ENCODE measurements around the gene NFYC. TPM values are rescaled to one million over a fixed set of nuclear protein-coding genes. Genes with fewer than 3 reads are reported as not detected.

Gene NFYC
- total and polyA plus RNA-seq, 8 donors: 23.3 to 76.4 (median 40.9) TPM

- TF ChIP-seq CTCF (IDR thresholded peaks at IDR 0.05) (no peak), EP300 (IDR thresholded peaks at IDR 0.05) (no peak), POLR2AphosphoS5 (IDR thresholded peaks at IDR 0.05) (no peak), POLR2A (IDR thresholded peaks at IDR 0.05) (no peak)
- H3K36me3 ChIP-seq: no peaks in the 10 kb centered on the region
- intact Hi-C loops (cut with DNase I; ENCODE audit: low total_unique reads): no loop called here
- WGBS, 5 donors: 83 to 96% (median 89%) methylated on average over 6 to 7 of the region's 7 CpGs
- no peaks in the 10 kb centered on the region for H3K9me3 ChIP-seq
- peak overlapping the region in 4 of 5 donors; percentile 58 to 87 (median 72) for H3K27ac ChIP-seq
- H3K4me3 ChIP-seq: peak overlapping the region in 2 of 4 donors; percentile 52 to 56
- H3K4me1 ChIP-seq: peaks cover 17 to 76% (median 40%) of the 10 kb centered on the region in 4 donors
- DNase-seq: no peak
- peaks cover 0 to 30% (median 7%) of the 10 kb centered on the region in 3 donors for H3K27me3 ChIP-seq
Measured at GRCh38 chr1:40785446-40785845, 93.9 kb downstream of the NFYC start.

- H3K4me3 ChIP-seq: no peak overlapping the region
- peaks cover 0 to 30% (median 7%) of the 10 kb centered on the region in 3 donors for H3K27me3 ChIP-seq
- peaks cover 17 to 77% (median 40%) of the 10 kb centered on the region in 4 donors for H3K4me1 ChIP-seq
Measured at GRCh38 chr1:40786171-40786994, 94.9 kb downstream of the NFYC start.

GRCh38 chr1:40786995-40787705 is 95.6 kb downstream of the NFYC start:
- WGBS, 5 donors: 86 to 96% (median 89%) methylated on average over 7 to 9 of the region's 9 CpGs
- Histone ChIP-seq H3K9me3 (no peaks in the 10 kb centered on the region), H3K27me3 (peaks cover 0 to 28% (median 7%) of the 10 kb centered on the region in 3 donors), H3K27ac (peak overlapping the region in 2 of 5 donors; percentile 24 to 38), H3K4me3 (no peak overlapping the region), H3K36me3 (no peaks in the 10 kb centered on the region), H3K4me1 (peaks cover 16 to 74% (median 38%) of the 10 kb centered on the region in 4 donors)
- DNase-seq: no peak
- TF ChIP-seq CTCF (IDR thresholded peaks at IDR 0.05) (no peak), POLR2AphosphoS5 (IDR thresholded peaks at IDR 0.05) (no peak), POLR2A (IDR thresholded peaks at IDR 0.05) (no peak), EP300 (IDR thresholded peaks at IDR 0.05) (no peak)
- intact Hi-C loops (cut with DNase I; ENCODE audit: low total_unique reads): no loop called here

More at GRCh38 chr1:40786171-40786994, 94.9 kb downstream of the NFYC start:
- DNase-seq: no peak
- TF ChIP-seq CTCF (IDR thresholded peaks at IDR 0.05) (no peak), POLR2AphosphoS5 (IDR thresholded peaks at IDR 0.05) (no peak), POLR2A (IDR thresholded peaks at IDR 0.05) (no peak), EP300 (IDR thresholded peaks at IDR 0.05) (no peak)
- 54 to 77% (median 68%) methylated on average over 8 to 9 of the region's 9 CpGs for WGBS, 5 donors
- intact Hi-C loops (cut with DNase I; ENCODE audit: low total_unique reads): no loop called here
- no peaks in the 10 kb centered on the region for H3K9me3 ChIP-seq
- H3K36me3 ChIP-seq: no peaks in the 10 kb centered on the region
- H3K27ac ChIP-seq: peak overlapping the region in 2 of 5 donors; percentile 77 to 87

- no peak for DNase-seq
- Histone ChIP-seq H3K4me3 (no peak overlapping the region), H3K27me3 (peaks cover 0 to 20% (median 7%) of the 10 kb centered on the region in 3 donors), H3K36me3 (no peaks in the 10 kb centered on the region), H3K27ac (peak overlapping the region in 2 of 5 donors; percentile 24 to 38), H3K4me1 (peaks cover 8 to 66% (median 30%) of the 10 kb centered on the region in 4 donors), H3K9me3 (no peaks in the 10 kb centered on the region)
- intact Hi-C loops (cut with DNase I; ENCODE audit: low total_unique reads): no loop called here
- TF ChIP-seq POLR2A (IDR thresholded peaks at IDR 0.05) (no peak), CTCF (IDR thresholded peaks at IDR 0.05) (no peak)
- WGBS, 5 donors: 67 to 84% (median 77%) methylated on average over 18 to 19 of the region's 19 CpGs
Measured at GRCh38 chr1:40787737-40788560, 96.4 kb downstream of the NFYC start.

Measured in stomach (tissue), 9 donors.